ENCODE measurements around the gene DNM3. TPM values are rescaled to one million over a fixed set of nuclear protein-coding genes. Genes with fewer than 3 reads are reported as not detected.

Gene DNM3
- total RNA-seq, 1 donor from 2014 or later, result 2.6 TPM

GRCh38 chr1:171800342-171800741 lies 41.0 kb upstream of the DNM3 start:
- Histone ChIP-seq H3K27me3 (ENCODE audit: control insufficient read depth in 3 of 3, insufficient read depth in 3 of 3, low read length in 3 of 3) (no peaks in the 10 kb centered on the region), H3K4me3 (ENCODE audit: low read length in 3 of 3) (no peak overlapping the region), H3K27ac (ENCODE audit: low read depth, low read length) (no peak overlapping the region), H3K9ac (ENCODE audit: low read depth in 1 of 3, low read length in 3 of 3) (no peak overlapping the region), H3K4me1 (ENCODE audit: control insufficient read depth in 3 of 3, insufficient read depth in 3 of 3, low read length in 3 of 3) (peaks cover 0 to 5% (median 5%) of the 10 kb centered on the region in 3 donors), H3K36me3 (ENCODE audit: control insufficient read depth in 3 of 3, insufficient read depth in 3 of 3, low read length in 3 of 3) (peaks cover 17 to 25% (median 18%) of the 10 kb centered on the region in 3 donors), H3K9me3 (ENCODE audit: control insufficient read depth in 3 of 3, low read length in 3 of 3) (no peaks in the 10 kb centered on the region)

DNA sequence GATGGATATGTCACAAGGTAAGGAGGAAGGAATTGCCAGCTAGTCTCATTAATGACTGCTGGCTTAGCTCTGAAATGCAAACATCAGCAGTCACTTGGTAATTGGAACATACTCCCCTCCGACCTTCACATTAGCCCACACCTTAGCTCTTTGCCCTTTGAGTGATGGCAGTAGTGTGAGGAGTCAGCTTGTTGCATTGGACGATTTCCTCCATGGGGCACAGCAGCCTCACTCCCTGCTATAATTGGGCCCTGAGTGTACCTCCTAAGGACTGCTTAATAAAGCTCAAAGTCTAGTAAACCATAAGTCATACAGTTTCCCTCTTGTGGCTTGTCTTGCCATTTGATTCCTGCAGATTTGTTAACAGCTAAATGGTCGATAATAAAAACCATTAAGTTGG lies 40.4 kb upstream of the DNM3 start:
- H3K9ac ChIP-seq (ENCODE audit: low read depth in 1 of 3, low read length in 3 of 3), result no peak overlapping the region
- no peak overlapping the region for H3K4me3 ChIP-seq (ENCODE audit: low read length in 3 of 3)
- no peak overlapping the region for H3K27ac ChIP-seq (ENCODE audit: low read depth, low read length)
- peaks cover 0 to 8% (median 5%) of the 10 kb centered on the region in 3 donors for H3K4me1 ChIP-seq (ENCODE audit: control insufficient read depth in 3 of 3, insufficient read depth in 3 of 3, low read length in 3 of 3)
- H3K36me3 ChIP-seq (ENCODE audit: control insufficient read depth in 3 of 3, insufficient read depth in 3 of 3, low read length in 3 of 3), result peaks cover 13 to 21% (median 13%) of the 10 kb centered on the region in 3 donors
- no peaks in the 10 kb centered on the region for H3K9me3 ChIP-seq (ENCODE audit: control insufficient read depth in 3 of 3, low read length in 3 of 3)
- H3K27me3 ChIP-seq (ENCODE audit: control insufficient read depth in 3 of 3, insufficient read depth in 3 of 3, low read length in 3 of 3), result no peaks in the 10 kb centered on the region

DNA sequence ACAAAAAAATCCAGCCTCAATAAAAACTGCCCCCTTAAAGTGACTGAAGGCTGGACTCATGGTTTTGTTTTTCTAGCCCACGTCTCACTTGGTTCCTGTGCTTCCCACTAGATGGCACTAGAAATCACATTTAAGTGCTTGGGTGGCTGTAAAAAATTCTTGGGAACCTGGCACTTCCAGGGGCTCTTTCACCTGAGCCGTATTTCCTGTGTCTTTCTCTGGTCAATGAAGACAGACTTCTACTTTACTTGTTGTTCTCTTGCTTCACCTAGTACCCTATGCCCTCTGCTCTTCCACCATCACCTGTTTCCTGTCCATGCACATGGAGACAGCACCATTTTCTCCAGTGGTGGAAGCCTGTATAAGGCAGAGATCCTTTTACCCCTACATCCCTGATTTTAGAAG lies 39.8 kb upstream of the DNM3 start:
- no peak overlapping the region for H3K4me3 ChIP-seq (ENCODE audit: low read length in 3 of 3)
- H3K9me3 ChIP-seq (ENCODE audit: control insufficient read depth in 3 of 3, low read length in 3 of 3), result no peaks in the 10 kb centered on the region
- H3K9ac ChIP-seq (ENCODE audit: low read depth in 1 of 3, low read length in 3 of 3), result no peak overlapping the region
- H3K27me3 ChIP-seq (ENCODE audit: control insufficient read depth in 3 of 3, insufficient read depth in 3 of 3, low read length in 3 of 3), result no peaks in the 10 kb centered on the region
- no peak overlapping the region for H3K27ac ChIP-seq (ENCODE audit: low read depth, low read length)
- H3K36me3 ChIP-seq (ENCODE audit: control insufficient read depth in 3 of 3, insufficient read depth in 3 of 3, low read length in 3 of 3), result peaks cover 8 to 15% (median 9%) of the 10 kb centered on the region in 3 donors
- peaks cover 0 to 8% (median 5%) of the 10 kb centered on the region in 3 donors for H3K4me1 ChIP-seq (ENCODE audit: control insufficient read depth in 3 of 3, insufficient read depth in 3 of 3, low read length in 3 of 3)

DNA sequence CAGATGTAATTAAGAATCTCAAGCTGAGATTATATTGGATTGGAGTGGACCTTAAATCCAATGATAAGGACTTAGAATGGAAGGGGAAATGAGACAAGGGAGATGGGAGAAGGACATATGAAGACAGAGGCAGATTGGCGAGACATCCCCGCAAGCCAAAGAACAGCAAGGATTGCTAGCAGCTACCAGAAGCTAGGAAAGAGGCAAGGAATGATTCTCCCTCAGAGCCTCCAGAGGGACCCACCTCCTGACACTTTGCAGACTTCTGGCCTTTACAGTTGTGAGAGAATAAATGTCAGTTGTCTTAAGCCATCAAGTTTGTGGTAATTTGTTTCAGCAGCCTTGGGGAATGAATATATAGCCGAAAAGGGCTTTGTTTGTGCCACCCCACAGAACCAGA lies 39.1 kb upstream of the DNM3 start:
- Histone ChIP-seq H3K9me3 (ENCODE audit: control insufficient read depth in 3 of 3, low read length in 3 of 3) (no peaks in the 10 kb centered on the region), H3K27ac (ENCODE audit: low read depth, low read length) (no peak overlapping the region), H3K36me3 (ENCODE audit: control insufficient read depth in 3 of 3, insufficient read depth in 3 of 3, low read length in 3 of 3) (peaks cover 1 to 8% (median 5%) of the 10 kb centered on the region in 3 donors), H3K4me3 (ENCODE audit: low read length in 3 of 3) (no peak overlapping the region), H3K4me1 (ENCODE audit: control insufficient read depth in 3 of 3, insufficient read depth in 3 of 3, low read length in 3 of 3) (peaks cover 0 to 8% (median 5%) of the 10 kb centered on the region in 3 donors), H3K27me3 (ENCODE audit: control insufficient read depth in 3 of 3, insufficient read depth in 3 of 3, low read length in 3 of 3) (no peaks in the 10 kb centered on the region), H3K9ac (ENCODE audit: low read depth in 1 of 3, low read length in 3 of 3) (no peak overlapping the region)

DNA sequence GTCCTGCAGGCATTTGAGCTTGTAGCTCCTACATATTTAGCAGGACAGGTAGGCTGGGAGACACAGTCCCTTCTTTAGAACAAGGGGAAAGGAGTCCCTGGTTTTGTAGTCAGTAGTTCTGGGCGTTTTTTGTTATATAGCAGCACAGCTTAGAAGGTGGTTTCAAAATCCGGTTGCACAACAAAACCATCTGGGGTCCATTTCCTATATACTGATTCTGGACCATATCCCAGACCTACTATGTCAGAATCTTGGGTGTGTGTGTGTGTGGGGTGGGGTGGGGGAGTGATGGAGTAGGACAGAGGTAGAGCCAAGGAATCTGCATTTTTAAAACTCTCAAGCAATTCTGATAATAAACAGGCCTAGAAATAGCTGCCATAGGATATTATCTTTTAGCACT lies 38.3 kb upstream of the DNM3 start:
- no peaks in the 10 kb centered on the region for H3K9me3 ChIP-seq (ENCODE audit: control insufficient read depth in 3 of 3, low read length in 3 of 3)
- H3K36me3 ChIP-seq (ENCODE audit: control insufficient read depth in 3 of 3, insufficient read depth in 3 of 3, low read length in 3 of 3), result peaks cover 0 to 3% (median 0%) of the 10 kb centered on the region in 3 donors
- peaks cover 0 to 8% (median 5%) of the 10 kb centered on the region in 3 donors for H3K4me1 ChIP-seq (ENCODE audit: control insufficient read depth in 3 of 3, insufficient read depth in 3 of 3, low read length in 3 of 3)
- no peak overlapping the region for H3K27ac ChIP-seq (ENCODE audit: low read depth, low read length)
- H3K27me3 ChIP-seq (ENCODE audit: control insufficient read depth in 3 of 3, insufficient read depth in 3 of 3, low read length in 3 of 3), result no peaks in the 10 kb centered on the region
- H3K9ac ChIP-seq (ENCODE audit: low read depth in 1 of 3, low read length in 3 of 3), result no peak overlapping the region
- no peak overlapping the region for H3K4me3 ChIP-seq (ENCODE audit: low read length in 3 of 3)

- Histone ChIP-seq H3K9ac (ENCODE audit: low read depth in 1 of 3, low read length in 3 of 3) (no peak overlapping the region), H3K4me1 (ENCODE audit: control insufficient read depth in 3 of 3, insufficient read depth in 3 of 3, low read length in 3 of 3) (peaks cover 0 to 8% (median 5%) of the 10 kb centered on the region in 3 donors), H3K36me3 (ENCODE audit: control insufficient read depth in 3 of 3, insufficient read depth in 3 of 3, low read length in 3 of 3) (peaks cover 0 to 1% (median 0%) of the 10 kb centered on the region in 3 donors), H3K27me3 (ENCODE audit: control insufficient read depth in 3 of 3, insufficient read depth in 3 of 3, low read length in 3 of 3) (no peaks in the 10 kb centered on the region), H3K4me3 (ENCODE audit: low read length in 3 of 3) (no peak overlapping the region), H3K27ac (ENCODE audit: low read depth, low read length) (no peak overlapping the region), H3K9me3 (ENCODE audit: control insufficient read depth in 3 of 3, low read length in 3 of 3) (no peaks in the 10 kb centered on the region)
Measured at GRCh38 chr1:171803461-171804022, 37.8 kb upstream of the DNM3 start.

DNA sequence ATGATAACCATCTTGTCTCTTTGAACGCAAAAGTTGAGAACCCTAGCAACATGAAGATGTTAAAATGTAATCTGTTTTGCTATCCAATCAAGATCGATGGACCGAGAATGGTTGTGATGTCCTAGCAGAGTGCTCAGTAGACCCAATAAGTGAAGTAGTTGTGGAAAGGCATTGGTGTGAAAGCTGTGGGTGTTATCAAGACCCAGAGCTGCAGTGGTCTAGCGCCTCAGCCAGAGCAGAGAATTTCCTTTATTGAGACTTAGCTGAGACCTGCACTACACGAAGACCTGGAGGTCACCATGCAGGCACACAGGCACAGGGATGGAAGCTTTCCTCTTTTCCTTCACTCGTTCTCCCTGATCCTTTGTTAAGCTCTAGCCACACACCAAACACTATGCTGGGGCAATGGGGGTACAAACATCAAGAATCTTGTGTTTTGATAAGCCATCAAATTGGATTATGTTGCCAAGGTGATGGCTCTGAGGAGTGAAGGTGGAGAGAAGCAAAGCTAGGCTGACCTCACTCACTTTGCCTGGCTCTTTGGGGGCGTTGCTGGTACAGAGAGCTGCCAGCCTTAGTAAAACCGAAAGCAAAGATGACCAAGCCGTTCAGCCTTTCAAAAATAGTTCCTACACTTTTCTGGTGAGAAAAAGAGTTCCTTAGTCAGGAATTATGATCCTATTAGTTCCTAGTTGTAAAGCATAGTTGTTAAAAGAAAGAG lies 35.7 kb upstream of the DNM3 start:
- peaks cover 0 to 8% (median 5%) of the 10 kb centered on the region in 3 donors for H3K4me1 ChIP-seq (ENCODE audit: control insufficient read depth in 3 of 3, insufficient read depth in 3 of 3, low read length in 3 of 3)
- no peaks in the 10 kb centered on the region for H3K9me3 ChIP-seq (ENCODE audit: control insufficient read depth in 3 of 3, low read length in 3 of 3)
- H3K9ac ChIP-seq (ENCODE audit: low read depth in 1 of 3, low read length in 3 of 3), result no peak overlapping the region
- H3K4me3 ChIP-seq (ENCODE audit: low read length in 3 of 3), result no peak overlapping the region
- no peaks in the 10 kb centered on the region for H3K27me3 ChIP-seq (ENCODE audit: control insufficient read depth in 3 of 3, insufficient read depth in 3 of 3, low read length in 3 of 3)
- no peaks in the 10 kb centered on the region for H3K36me3 ChIP-seq (ENCODE audit: control insufficient read depth in 3 of 3, insufficient read depth in 3 of 3, low read length in 3 of 3)
- no peak overlapping the region for H3K27ac ChIP-seq (ENCODE audit: low read depth, low read length)

DNA sequence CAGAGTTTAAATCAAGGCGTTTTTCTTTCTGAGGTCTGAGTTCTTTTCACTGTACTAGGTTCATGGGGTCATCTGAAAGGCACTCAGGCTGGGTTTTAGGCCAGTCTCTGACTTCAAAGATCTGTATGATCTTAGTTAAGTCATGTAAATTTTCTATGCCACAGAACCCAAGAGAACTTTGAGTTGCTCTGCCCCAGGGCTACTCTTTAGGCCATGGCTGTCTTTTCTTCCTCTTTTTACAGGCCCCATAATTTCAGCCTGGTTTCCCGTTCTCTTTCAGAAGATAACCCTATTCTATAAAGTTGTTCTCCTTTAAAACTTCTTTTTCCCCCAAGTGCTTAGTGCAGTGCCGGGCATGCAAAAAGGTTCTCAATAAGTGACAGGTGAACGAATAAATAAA lies 33.7 kb upstream of the DNM3 start:
- H3K9ac ChIP-seq (ENCODE audit: low read depth in 1 of 3, low read length in 3 of 3), result no peak overlapping the region
- H3K36me3 ChIP-seq (ENCODE audit: control insufficient read depth in 3 of 3, insufficient read depth in 3 of 3, low read length in 3 of 3), result no peaks in the 10 kb centered on the region
- peaks cover 0 to 5% (median 4%) of the 10 kb centered on the region in 3 donors for H3K4me1 ChIP-seq (ENCODE audit: control insufficient read depth in 3 of 3, insufficient read depth in 3 of 3, low read length in 3 of 3)
- H3K27me3 ChIP-seq (ENCODE audit: control insufficient read depth in 3 of 3, insufficient read depth in 3 of 3, low read length in 3 of 3), result no peaks in the 10 kb centered on the region
- H3K9me3 ChIP-seq (ENCODE audit: control insufficient read depth in 3 of 3, low read length in 3 of 3), result no peaks in the 10 kb centered on the region
- no peak overlapping the region for H3K27ac ChIP-seq (ENCODE audit: low read depth, low read length)
- no peak overlapping the region for H3K4me3 ChIP-seq (ENCODE audit: low read length in 3 of 3)

DNA sequence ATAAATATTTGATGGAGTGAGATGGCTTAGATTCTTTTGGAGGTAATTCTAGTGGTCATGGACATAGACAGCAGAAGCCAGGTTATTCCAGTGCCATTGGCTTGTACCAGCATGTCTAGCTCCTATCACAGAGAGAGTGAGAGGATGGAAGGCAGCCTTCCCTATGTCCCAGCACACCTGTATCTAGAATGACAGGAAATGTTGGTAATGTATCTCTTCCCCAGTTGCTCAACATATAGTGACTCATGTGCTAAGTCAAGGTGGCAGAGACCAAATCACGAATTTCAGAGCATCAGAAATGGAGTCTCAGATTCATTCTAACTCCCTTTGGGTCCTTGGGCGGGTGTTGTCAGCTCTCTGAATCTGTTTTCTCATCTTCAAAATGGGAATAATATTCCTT lies 31.5 kb upstream of the DNM3 start:
- Histone ChIP-seq H3K9me3 (ENCODE audit: control insufficient read depth in 3 of 3, low read length in 3 of 3) (no peaks in the 10 kb centered on the region), H3K9ac (ENCODE audit: low read depth in 1 of 3, low read length in 3 of 3) (no peak overlapping the region), H3K36me3 (ENCODE audit: control insufficient read depth in 3 of 3, insufficient read depth in 3 of 3, low read length in 3 of 3) (no peaks in the 10 kb centered on the region), H3K27me3 (ENCODE audit: control insufficient read depth in 3 of 3, insufficient read depth in 3 of 3, low read length in 3 of 3) (no peaks in the 10 kb centered on the region), H3K4me3 (ENCODE audit: low read length in 3 of 3) (no peak overlapping the region), H3K27ac (ENCODE audit: low read depth, low read length) (no peak overlapping the region), H3K4me1 (ENCODE audit: control insufficient read depth in 3 of 3, insufficient read depth in 3 of 3, low read length in 3 of 3) (peaks cover 0 to 4% (median 0%) of the 10 kb centered on the region in 3 donors)

DNA sequence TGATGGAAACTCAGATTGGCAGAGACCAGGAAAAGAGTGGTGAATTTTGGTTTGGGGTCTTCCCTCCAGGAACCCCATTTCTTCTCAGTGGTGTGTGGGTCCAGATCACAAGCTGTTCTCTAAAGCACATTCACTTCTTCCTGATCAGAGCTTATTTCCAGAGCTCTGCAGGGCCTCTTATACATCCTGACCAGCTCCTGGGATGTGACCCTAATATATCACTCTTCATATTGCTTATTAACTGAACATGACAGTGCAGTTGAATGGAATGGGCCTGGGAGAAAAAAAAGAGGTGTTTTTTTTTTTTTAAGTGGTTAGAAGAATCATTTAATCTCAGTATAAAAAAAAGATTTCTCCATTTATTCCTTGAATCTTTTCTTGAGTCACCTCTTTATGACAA lies 29.6 kb upstream of the DNM3 start:
- H3K9me3 ChIP-seq (ENCODE audit: control insufficient read depth in 3 of 3, low read length in 3 of 3), result no peaks in the 10 kb centered on the region

More for the DNA sequence above, 29.6 kb upstream of the DNM3 start:
- no peak overlapping the region for H3K27ac ChIP-seq (ENCODE audit: low read depth, low read length)
- no peaks in the 10 kb centered on the region for H3K36me3 ChIP-seq (ENCODE audit: control insufficient read depth in 3 of 3, insufficient read depth in 3 of 3, low read length in 3 of 3)
- H3K27me3 ChIP-seq (ENCODE audit: control insufficient read depth in 3 of 3, insufficient read depth in 3 of 3, low read length in 3 of 3), result no peaks in the 10 kb centered on the region
- no peaks in the 10 kb centered on the region for H3K4me1 ChIP-seq (ENCODE audit: control insufficient read depth in 3 of 3, insufficient read depth in 3 of 3, low read length in 3 of 3)
- H3K4me3 ChIP-seq (ENCODE audit: low read length in 3 of 3), result no peak overlapping the region
- no peak overlapping the region for H3K9ac ChIP-seq (ENCODE audit: low read depth in 1 of 3, low read length in 3 of 3)
